Heart right ventricle (tissue), 16 donors: ENCODE results near the gene HS3ST5. TPM values are rescaled to one million over a fixed set of nuclear protein-coding genes. Genes with fewer than 3 reads are reported as not detected.

Experiments
- ATAC-seq, 8 donors: fragments of 200-7000 bp; cut with Tn5 transposase; one replicate each; pipeline ENCODE4 v1.9.1; 2020; ENCODE audit warnings: mild to moderate bottlenecking in 8 of 8, moderate library complexity in 8 of 8, moderate number of reproducible peaks in 1 of 8
- DNase-seq, 2 donors: peaks; one replicate each; pipeline ENCODE4 v3.0.0-alpha.2; 2020
- H3K27ac ChIP-seq, 10 donors: fragments of 200-600 bp; sonication (generic) in 2 of 10; one replicate each; pipeline versions ENCODE4 v1.5.0 to v1.8.0; 2020 to 2022; ENCODE audit warnings: mild to moderate bottlenecking in 3 of 10
- H3K27me3 ChIP-seq, 7 donors: fragments of 200-600 bp; one replicate each; pipeline ENCODE4 v1.8.0; 2021 to 2022; ENCODE audit warnings: mild to moderate bottlenecking in 2 of 7
- H3K36me3 ChIP-seq, 9 donors: fragments of 200-600 bp; sonication (generic) in 1 of 9; one replicate each; pipeline versions ENCODE4 v1.5.0 to v1.8.0; 2020 to 2022; ENCODE audit warnings: mild to moderate bottlenecking in 2 of 9
- H3K4me1 ChIP-seq, 9 donors: fragments of 200-600 bp; sonication (generic) in 1 of 9; one replicate each; pipeline versions ENCODE4 v1.5.0 to v1.8.0; 2020 to 2022; ENCODE audit warnings: mild to moderate bottlenecking in 4 of 9
- H3K4me3 ChIP-seq, 10 donors: fragments of 200-600 bp; sonication (generic) in 2 of 10; one replicate each; pipeline versions ENCODE4 v1.5.0 to v1.8.0; 2020 to 2022; ENCODE audit warnings: mild to moderate bottlenecking in 7 of 10, moderate library complexity in 2 of 10
- H3K9me3 ChIP-seq, 11 donors: fragments of 200-600 bp in 10 of 11; sonication (generic) in 2 of 11; one replicate each; pipeline versions ENCODE4 v1.5.0 to v1.8.0; 2013 to 2022; ENCODE audit warnings: mild to moderate bottlenecking in 2 of 11, control low read depth in 1 of 11, moderate library complexity in 1 of 11
- WGBS, 2 donors: extraction: QIAGEN DNeasy Blood & Tissue Kit; methylation state at CpG; one replicate each; pipeline ENCODE4 v1.1.7; 2013; ENCODE audit warnings: inconsistent platforms in 1 of 2; 5-methylcytosine and 5-hydroxymethylcytosine counted together
- intact Hi-C, 10 donors: fragments of 100-400 bp; cut with DNase I; formaldehyde crosslinking; loops; one replicate each; pipeline versions ENCODE4 v1.11.1 to v1.14.2; 2022
- polyA plus RNA-seq, 2 donors: library from polyadenylated mRNA; stranded (reverse); fragments of 200-250 nt; gene quantifications; one replicate each; pipeline ENCODE4 v1.2.3, GENCODE V29; 2013
- total RNA-seq, 10 donors: library from RNA; stranded (reverse); fragmentation: NEBNext Ultra II Directional in 3 of 10; extraction: Animal tissue kit (Norgen Biotek cat#: 25700) in 3 of 10; gene quantifications; one replicate each; pipeline versions ENCODE4 v1.2.1 to v1.2.4, GENCODE V29; 2021 to 2023
- TF ChIP-seq, protein P1 (sequence below), 9 donors: fragments of 200-600 bp; sonication (generic) in 2 of 9; IDR thresholded peaks; one replicate each; pipeline versions ENCODE4 v1.5.0 to v1.8.0; 2021 to 2022; ENCODE audit warnings: antibody characterized with exemption in 9 of 9, mild to moderate bottlenecking in 5 of 9, moderate library complexity in 1 of 9
- donor health status: Arrhythmogenic right ventricular cardiomyopathy.
- donor health status: ischemic (EF 13 %, LVEDD 7.1; RV severe dilation, severe dysfunction).
- donor health status: healthy with polysubstance abuse.
- donor health status: DM: no; HTN: yes; CAD: no.
- donor health status: DM: no; HTN: no; CAD: no.
- donor health status: ischemic (EF 25% LVEDD 6.9; RV normal size, moderate dysfunction).
- donor health status: ischemic (EF 25% LVEDD 5.7; RV mildly dilated, moderate dysfunction).
- donor health status: healthy.
- donor health status: DM: yes; HTN: yes; CAD: no.
- donor health status: Ischemic cardiomyopathy.
- donor health status: ischemic (EF 35%, LVEDD 5.7; RV mildly dilated, moderate dysfunction).
- donor health status: nonischemic (EF 11% LVEDD 7.7; RV severe dilation, severe dysfunction).
- donor health status: DM: yes; HTN: yes; CAD: no.
- donor health status: PGD.
- donor health status: ischemic (EF 29% LVEDD 5.4; RV normal size, mild dysfunction).
- donor health status: nonischemic (EF 23%, LVEDD 6.1; RV moderate dilation, normal function).

The HS3ST5 gene
- total and polyA plus RNA-seq, 12 donors: not detected

DNA sequence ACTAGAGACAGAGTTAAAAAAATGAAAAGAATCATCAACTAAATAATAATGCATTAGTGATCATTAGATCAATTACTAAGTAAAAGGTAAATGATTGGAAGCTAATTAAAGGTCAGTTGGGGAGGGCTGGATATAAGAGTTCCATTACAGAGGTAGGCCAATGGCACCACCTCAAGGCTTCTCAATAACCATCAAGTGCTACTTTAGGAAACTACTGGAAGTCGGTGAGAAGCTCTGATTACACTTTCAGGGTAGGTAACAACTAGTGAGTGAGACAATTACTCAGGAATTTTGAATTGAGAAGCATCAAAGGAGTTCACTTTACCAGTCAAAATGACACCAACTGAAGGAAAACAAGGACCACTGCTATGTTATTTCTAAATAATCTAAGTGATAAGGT lies 281.7 kb downstream of the HS3ST5 start:
- WGBS, 2 donors: 42 to 63% methylated on average over 1 of the region's 1 CpG
- Histone ChIP-seq H3K36me3 (no peaks in the 10 kb centered on the region), H3K27ac (no peak overlapping the region), H3K4me3 (no peak overlapping the region), H3K27me3 (no peaks in the 10 kb centered on the region), H3K4me1 (no peaks in the 10 kb centered on the region), H3K9me3 (no peaks in the 10 kb centered on the region)
- intact Hi-C loops: no loop called here
- TF ChIP-seq, protein P1, sequence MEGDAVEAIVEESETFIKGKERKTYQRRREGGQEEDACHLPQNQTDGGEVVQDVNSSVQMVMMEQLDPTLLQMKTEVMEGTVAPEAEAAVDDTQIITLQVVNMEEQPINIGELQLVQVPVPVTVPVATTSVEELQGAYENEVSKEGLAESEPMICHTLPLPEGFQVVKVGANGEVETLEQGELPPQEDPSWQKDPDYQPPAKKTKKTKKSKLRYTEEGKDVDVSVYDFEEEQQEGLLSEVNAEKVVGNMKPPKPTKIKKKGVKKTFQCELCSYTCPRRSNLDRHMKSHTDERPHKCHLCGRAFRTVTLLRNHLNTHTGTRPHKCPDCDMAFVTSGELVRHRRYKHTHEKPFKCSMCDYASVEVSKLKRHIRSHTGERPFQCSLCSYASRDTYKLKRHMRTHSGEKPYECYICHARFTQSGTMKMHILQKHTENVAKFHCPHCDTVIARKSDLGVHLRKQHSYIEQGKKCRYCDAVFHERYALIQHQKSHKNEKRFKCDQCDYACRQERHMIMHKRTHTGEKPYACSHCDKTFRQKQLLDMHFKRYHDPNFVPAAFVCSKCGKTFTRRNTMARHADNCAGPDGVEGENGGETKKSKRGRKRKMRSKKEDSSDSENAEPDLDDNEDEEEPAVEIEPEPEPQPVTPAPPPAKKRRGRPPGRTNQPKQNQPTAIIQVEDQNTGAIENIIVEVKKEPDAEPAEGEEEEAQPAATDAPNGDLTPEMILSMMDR (IDR thresholded peaks at IDR 0.05): no peak
- DNase-seq: no peak
- no peak for ATAC-seq

DNA sequence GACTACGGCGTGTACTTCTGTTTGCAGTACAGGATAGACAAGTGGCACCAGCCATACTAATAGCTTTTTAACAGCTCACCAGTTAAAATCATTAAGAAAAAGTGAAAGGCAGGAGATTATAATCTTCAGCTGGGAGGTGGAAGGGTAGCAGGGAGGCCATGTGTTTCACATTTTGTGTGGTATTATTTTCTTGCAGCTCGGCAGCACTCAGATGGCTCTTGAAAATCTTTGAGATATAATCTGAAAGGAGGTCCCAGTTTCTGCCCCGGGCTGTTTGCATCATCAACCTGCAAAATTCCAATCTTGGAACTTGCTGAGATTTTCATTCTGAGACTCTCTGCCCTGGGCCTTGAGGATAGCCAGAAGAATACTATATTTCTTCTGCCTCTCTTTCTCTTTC lies 284.4 kb downstream of the HS3ST5 start:
- H3K27me3 ChIP-seq: no peaks in the 10 kb centered on the region
- H3K4me1 ChIP-seq: no peaks in the 10 kb centered on the region
- WGBS, 2 donors: 90 to 93% methylated on average over 4 of the region's 4 CpGs
- DNase-seq (no peak), ATAC-seq (no peak)
- TF ChIP-seq, protein P1 (IDR thresholded peaks at IDR 0.05): no peak
- no peak overlapping the region for H3K27ac ChIP-seq
- H3K36me3 ChIP-seq: no peaks in the 10 kb centered on the region
- no peaks in the 10 kb centered on the region for H3K9me3 ChIP-seq
- intact Hi-C loops: loop anchor here in 1 of 10 donors (10.0 kb wide), 1 partner anchor 74 kb away; no protein-coding TSS in a partner anchor
- no peak overlapping the region for H3K4me3 ChIP-seq

DNA sequence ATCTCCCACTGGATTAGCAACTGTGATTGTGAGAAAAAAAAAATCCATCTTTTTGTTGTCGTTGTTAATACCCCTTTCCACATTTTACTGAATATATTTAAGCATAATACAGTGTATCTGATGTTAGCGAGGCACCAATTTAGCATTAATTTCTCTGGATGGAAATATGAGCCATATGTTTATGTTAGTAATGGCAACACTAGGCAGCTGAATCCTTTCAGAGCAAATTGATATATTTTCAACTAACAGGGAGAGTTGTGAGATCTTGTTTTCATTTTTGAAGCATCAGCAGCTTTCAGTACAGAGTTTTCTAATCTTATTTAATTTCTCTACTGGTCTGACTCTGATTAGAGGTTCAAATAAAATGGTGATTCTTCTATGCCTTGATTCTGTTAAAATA lies 287.1 kb downstream of the HS3ST5 start:
- TF ChIP-seq, protein P1 (IDR thresholded peaks at IDR 0.05): no peak
- H3K9me3 ChIP-seq: no peaks in the 10 kb centered on the region
- 72 to 88% methylated on average over 2 of the region's 2 CpGs for WGBS, 2 donors
- ATAC-seq: no peak
- no peaks in the 10 kb centered on the region for H3K27me3 ChIP-seq
- no peak overlapping the region for H3K4me3 ChIP-seq
- no peak overlapping the region for H3K27ac ChIP-seq
- no peaks in the 10 kb centered on the region for H3K36me3 ChIP-seq
- intact Hi-C loops: loop anchor here in 1 of 10 donors (10.0 kb wide), 1 partner anchor 71 kb away; no protein-coding TSS in a partner anchor
- no peaks in the 10 kb centered on the region for H3K4me1 ChIP-seq
- DNase-seq: no peak

DNA sequence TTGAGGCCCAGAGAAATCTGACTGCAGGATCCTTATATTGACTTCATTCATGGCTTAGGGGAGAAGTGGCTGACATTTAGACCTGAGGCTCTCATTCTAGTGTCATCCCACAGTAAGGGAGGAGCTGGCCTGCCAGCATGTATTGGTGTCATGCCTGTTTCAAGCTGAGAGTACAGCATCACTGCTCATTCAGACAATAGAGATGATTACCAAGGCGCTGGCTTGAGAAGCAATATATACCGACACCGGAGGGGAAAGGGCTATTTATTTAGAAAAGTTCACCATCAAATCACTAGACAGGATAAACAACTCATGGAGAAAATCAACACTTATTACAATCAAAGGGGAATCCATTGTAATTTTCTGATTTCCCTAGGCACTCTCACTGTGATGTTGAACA lies 287.5 kb downstream of the HS3ST5 start:
- 87 to 90% methylated on average over 3 of the region's 3 CpGs for WGBS, 2 donors
- H3K36me3 ChIP-seq: no peaks in the 10 kb centered on the region
- H3K4me3 ChIP-seq: no peak overlapping the region
- H3K27ac ChIP-seq: no peak overlapping the region
- no peak for ATAC-seq
- no peaks in the 10 kb centered on the region for H3K4me1 ChIP-seq
- H3K27me3 ChIP-seq: no peaks in the 10 kb centered on the region
- no peaks in the 10 kb centered on the region for H3K9me3 ChIP-seq
- TF ChIP-seq, protein P1 (IDR thresholded peaks at IDR 0.05): no peak
- DNase-seq: no peak
- intact Hi-C loops: loop anchor here in 1 of 10 donors (10.0 kb wide), 1 partner anchor 71 kb away; no protein-coding TSS in a partner anchor
